Left cardiac atrium (tissue), 4 donors: ENCODE measurements around the gene PTGR3. TPM values are rescaled to one million over a fixed set of nuclear protein-coding genes. Genes with fewer than 3 reads are reported as not detected.
A peak's percentile ranks its signal among the peaks of the same experiment; 100 is the strongest.

ENCODE experiments used
- ATAC-seq, 2 donors: fragments of 200-7000 bp; cut with Tn5 transposase; one replicate each; pipeline ENCODE4 v1.9.1; 2020; ENCODE audit warnings: mild to moderate bottlenecking in 2 of 2, moderate library complexity in 2 of 2
- DNase-seq: peaks from one replicate; pipeline ENCODE4 v3.0.0-alpha.2; 2020
- intact Hi-C, 2 donors: fragments of 100-400 bp; cut with DNase I; formaldehyde crosslinking; loops; one replicate each; pipeline versions ENCODE4 v1.14.1 to v1.15.1; 2022 to 2023
- total RNA-seq, 2 donors: library from RNA; stranded (reverse); fragmentation: NEBNext Ultra II Directional; extraction: Animal tissue kit (Norgen Biotek cat#: 25700); gene quantifications; one replicate each; pipeline ENCODE4 v1.2.1, GENCODE V29; 2021
- donor health status: DM: no; HTN: yes; CAD: no.
- donor health status: DM: no; HTN: yes; CAD: no; lungs with severe emphysema.
- donor health status: DM: yes; HTN: yes; CAD: no.
- donor health status: Dilated cardiomyopathy.

PTGR3 gene
- total RNA-seq, 2 donors from 2014 or later: 33.8 to 51.1 TPM

GRCh38 chr18:75185460-75185859, 23.5 kb downstream of the PTGR3 start:
- intact Hi-C loops: loop anchor here in 1 of 2 donors (10.0 kb wide), 1 partner anchor 369 kb away; no protein-coding TSS in a partner anchor
- DNase-seq (no peak), ATAC-seq (no peak)

GRCh38 chr18:75183973-75184493, 24.9 kb downstream of the PTGR3 start:
- DNase-seq (no peak), ATAC-seq (no peak)
- intact Hi-C loops: loop anchor here in 1 of 2 donors (10.0 kb wide), 1 partner anchor 371 kb away; no protein-coding TSS in a partner anchor

GRCh38 chr18:75183524-75183923, 25.4 kb downstream of the PTGR3 start:
- DNase-seq (no peak), ATAC-seq (no peak)
- intact Hi-C loops: loop anchor here in 1 of 2 donors (10.0 kb wide), 1 partner anchor 371 kb away; no protein-coding TSS in a partner anchor

DNA sequence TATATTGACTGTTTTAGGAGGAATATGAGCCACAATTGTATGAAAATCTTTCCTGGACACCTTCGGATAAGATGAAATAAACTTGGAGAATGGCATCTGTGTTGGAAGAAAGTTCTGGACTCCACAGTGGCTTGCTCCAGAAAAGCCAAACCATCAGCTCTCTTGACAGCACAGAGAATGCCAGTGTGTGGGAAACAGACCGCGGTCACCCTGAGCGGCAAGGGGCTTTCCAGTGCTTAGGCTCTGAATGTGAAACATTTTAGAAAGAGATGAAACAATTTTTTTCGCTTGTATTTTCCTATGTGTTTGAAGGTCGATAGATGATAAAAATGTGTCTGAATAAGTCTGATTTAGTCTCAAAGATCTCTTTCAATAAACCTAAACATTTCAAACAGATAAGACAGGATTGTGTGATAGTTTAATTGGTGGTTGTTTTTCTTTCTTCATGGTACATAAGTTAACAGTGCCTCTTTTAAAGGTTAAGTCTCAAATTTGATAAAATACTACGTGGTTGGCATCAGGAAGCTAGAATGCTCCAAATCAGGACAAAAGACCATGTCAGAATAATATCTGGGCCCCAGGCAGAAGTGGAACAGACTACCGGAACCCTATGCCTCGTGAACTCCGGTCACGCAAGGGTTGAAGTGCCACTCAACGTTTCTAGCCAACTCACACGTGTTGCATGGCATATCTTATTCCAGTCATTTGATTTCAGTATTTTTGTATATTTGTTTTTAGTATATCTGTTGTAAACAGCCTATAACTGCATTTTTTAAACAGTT, 28.9 kb downstream of the PTGR3 start:
- ATAC-seq (no peak), DNase-seq (no peak)
- intact Hi-C loops: loop anchor here in 1 of 2 donors (10.0 kb wide), 1 partner anchor 375 kb away; no protein-coding TSS in a partner anchor

DNA sequence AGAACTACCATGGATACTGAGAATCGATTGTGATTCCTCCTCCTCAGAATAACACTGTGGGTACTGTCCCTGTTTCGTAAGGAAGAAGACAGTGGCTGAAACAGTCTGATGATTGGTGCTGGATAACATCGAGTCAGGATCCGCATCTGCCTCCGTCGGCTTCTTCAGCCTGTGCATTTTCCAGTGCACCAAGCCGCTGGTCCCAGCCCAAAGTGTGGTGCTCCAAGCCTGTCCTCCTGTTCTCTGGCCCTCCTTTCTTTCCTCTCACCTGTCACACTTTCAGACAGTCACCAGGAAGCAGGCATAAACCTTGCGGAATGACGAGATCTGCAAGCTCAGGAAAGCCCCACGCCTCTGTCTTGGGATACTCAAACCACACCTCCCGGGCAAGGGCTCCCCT, 30.6 kb downstream of the PTGR3 start:
- intact Hi-C loops: no loop called here
- no peak for ATAC-seq
- no peak for DNase-seq

GRCh38 chr18:75176849-75177248, 32.1 kb downstream of the PTGR3 start:
- no peak for DNase-seq
- no peak for ATAC-seq
- intact Hi-C loops: no loop called here

DNA sequence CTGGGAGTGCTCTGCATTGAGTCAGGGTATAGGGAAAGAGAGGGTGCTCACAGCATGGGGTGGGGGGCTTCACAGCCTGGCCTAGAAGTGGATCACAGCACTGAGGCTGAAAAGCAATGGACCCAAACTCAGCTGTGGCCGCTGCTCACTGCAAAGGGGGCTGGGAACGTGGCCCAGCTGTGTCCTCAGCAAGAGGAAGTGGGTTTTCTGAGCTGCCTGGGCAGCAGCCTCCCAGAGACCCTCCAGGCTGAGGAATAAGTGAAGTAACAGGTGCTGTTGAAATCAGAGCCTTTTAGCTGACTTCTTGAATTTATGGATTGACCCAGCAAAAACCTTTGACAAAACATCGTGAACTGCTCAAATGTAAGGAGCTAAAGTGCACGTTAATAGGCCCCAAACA, 35.2 kb downstream of the PTGR3 start:
- ATAC-seq (no peak), DNase-seq (no peak)
- intact Hi-C loops: no loop called here

DNA sequence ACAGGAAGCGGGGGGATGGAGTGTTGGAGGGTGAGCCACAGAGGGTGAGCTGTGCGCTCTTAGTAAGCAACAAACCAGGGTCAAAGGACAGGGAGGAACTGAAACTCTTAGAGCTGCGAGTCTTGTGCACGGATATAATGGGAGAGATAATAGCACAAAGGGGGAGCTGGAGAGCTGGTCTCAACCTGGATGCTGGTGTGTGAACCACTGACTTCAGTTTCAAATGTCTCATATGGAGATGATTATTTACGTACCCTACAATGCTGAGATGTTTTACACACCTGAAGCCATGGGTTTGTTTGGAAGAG, 35.9 kb downstream of the PTGR3 start:
- no peak for DNase-seq
- ATAC-seq: peak in 1 of 2 donors; percentile 23
- intact Hi-C loops: no loop called here

GRCh38 chr18:75172299-75173124, 36.4 kb downstream of the PTGR3 start:
- ATAC-seq (no peak), DNase-seq (no peak)
- intact Hi-C loops: no loop called here

DNA sequence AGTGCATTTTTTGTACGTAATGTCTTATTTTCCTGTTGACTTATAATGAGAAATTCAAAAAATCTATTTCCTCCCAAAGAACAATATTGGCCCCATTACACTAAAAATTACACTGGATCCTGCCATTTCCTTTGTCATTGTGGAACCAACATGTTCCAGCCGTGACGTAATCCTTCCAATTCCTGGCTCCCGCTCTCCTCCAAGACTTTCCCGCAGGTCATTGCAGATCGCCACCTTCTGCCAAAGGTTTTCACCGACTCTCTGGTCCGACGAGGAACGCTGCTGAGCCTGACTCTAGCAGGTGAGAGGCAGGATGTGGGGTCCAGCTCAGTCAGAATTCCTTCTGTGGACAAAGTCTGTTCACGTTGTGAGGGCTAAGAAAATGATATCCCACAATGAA, 38.0 kb downstream of the PTGR3 start:
- intact Hi-C loops: no loop called here
- no peak for DNase-seq

DNA sequence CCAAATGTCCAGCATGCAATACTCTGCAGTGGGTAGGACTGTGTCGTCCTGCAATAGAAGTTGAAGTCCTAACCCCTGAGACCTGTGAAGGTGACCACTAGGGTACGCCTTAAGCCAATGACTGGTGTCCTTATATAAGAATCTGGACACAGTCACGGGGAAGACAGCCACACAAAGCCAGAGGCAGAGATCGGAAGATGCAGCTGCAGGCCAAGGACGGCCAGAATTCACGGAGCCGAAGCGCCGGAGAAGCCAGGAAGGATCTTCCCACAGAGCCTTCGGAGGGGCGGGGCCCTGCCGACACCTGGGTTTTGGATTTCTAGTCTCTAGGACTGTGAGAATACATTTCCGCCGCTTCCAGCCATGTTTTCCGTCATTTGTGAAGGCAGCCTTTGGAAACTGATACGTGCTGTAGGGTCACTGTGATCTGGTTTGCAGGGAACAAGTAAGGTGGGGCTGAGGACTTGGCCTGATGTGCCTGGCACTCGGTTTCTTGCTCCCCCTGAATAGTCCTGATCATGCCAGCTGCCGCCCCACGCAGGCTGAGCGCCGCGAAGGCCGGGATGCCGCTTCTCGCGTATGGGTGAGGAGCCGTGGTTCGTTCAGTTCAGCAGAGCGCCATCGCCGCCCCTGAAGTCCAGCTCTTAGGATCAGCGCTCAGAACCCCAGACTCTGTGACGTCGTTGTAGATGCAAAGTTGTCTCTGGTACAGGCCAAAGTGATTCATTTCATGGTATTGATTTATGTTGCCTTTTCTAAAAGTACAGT, 38.7 kb downstream of the PTGR3 start:
- intact Hi-C loops: no loop called here
- ATAC-seq: peak; percentile 12 to 13
- DNase-seq: no peak

More for the DNA sequence above, 38.0 kb downstream of the PTGR3 start:
- ATAC-seq: no peak

DNA sequence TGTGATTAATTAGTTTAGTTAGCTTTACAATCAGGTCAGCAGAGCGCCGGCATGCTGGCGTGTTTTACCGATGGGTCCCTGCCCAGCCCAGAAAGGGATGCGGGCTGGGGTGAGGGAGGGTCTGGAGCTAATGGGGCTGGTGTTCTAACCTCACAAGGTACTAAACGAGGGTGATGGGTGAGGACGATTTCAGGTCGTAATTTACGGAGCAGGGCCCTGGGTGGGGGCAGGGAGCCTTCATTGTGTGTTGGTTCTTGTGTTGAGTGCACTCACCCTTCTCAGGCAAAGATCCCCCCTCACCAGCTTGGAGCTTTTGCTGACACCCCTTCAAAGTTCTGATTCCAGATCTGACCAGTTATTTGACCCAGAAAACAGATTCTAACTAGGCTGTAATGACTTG, 39.5 kb downstream of the PTGR3 start:
- ATAC-seq: no peak
- DNase-seq: no peak
- intact Hi-C loops: no loop called here

DNA sequence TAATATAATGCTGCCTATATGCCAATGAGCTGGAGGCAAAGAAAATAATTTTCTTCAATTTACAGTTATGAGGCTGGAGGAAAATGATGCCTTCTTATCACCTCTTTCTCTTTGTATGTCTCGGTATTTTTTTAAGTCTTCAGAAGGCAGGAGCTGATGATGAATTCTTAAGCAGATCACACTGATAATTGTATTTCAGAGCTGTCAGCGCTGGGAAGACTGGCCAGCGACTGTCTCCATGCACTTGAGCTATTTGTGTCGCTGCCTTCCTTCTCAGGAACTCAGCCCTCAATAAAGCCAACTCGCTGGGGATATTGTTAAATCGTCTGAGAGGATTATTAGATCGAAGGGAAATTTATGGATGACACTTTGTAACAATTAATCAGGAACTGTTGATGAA, 40.3 kb downstream of the PTGR3 start:
- peak in 1 of 2 donors; percentile 39 for ATAC-seq
- intact Hi-C loops: no loop called here

GRCh38 chr18:75167759-75168618, 41.0 kb downstream of the PTGR3 start:
- peak; percentile 58 to 71 for ATAC-seq
- intact Hi-C loops: no loop called here
- peak; percentile 55 for DNase-seq

More for the DNA sequence above, 40.3 kb downstream of the PTGR3 start:
- DNase-seq: no peak

DNA sequence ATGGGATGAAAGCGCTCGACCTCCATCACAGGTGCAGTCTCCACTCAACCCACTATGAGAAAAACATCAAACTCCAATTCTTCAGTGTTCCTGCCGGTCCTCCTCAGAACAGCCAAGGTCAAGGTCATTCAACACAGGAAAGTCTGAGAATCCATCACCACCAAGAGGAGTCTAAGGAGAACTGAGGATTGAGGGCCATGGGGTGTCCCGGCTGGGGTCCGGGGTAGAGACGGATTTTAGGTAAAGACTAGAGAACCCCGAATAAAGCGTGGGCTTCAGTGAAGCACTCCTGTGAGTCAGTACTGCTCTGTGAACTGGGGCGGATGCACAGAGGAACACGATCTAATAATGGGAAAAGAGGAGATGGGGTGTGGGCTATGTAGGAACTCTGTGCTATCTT, 41.8 kb downstream of the PTGR3 start:
- intact Hi-C loops: no loop called here
- ATAC-seq: no peak
- no peak for DNase-seq

GRCh38 chr18:75165926-75166325, 43.0 kb downstream of the PTGR3 start:
- DNase-seq: no peak
- intact Hi-C loops: no loop called here
- ATAC-seq: no peak

DNA sequence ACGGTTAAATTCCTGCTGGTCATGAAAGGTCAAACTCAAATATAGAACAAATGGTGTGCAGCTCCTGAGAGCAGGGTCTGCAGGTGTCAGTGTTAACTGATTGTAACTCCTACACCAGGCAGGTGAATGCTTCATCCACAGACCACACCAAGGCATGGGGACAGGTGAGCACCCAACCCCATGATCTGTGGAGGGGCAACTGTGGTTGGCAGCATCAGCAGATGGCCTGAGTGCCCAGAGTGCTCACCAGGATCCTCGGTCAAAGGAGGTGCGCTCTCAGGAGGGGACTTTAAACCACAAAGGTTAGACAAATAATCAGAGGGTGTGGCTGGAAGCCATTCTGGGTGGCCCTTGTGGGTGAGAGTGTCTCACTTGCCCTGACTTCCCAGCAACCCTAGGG, 44.5 kb downstream of the PTGR3 start:
- intact Hi-C loops: no loop called here
- DNase-seq: no peak

DNA sequence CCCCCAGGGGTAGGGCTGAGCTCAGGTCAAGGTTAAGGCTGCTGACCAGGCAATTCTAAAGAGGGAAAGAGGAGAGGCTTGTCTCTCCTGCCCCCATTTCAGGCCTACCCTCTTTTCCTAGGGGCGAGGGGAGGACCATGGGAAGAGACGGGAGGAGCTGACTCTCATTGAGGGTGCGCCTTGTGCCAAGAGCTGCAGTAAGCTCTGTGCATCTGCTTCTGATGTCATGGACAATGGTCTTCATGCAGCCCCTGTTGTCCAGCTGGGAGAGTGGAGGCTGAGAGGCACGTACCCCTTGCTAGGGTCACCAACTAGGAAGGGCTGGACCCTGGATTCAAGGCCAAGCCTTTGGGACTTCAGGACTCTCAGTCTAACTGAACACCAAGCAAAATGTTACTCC, 45.2 kb downstream of the PTGR3 start:
- no peak for ATAC-seq
- DNase-seq: no peak
- intact Hi-C loops: no loop called here

More for the DNA sequence above, 44.5 kb downstream of the PTGR3 start:
- no peak for ATAC-seq
